ENCODE measurements around the gene MIPOL1. TPM values are rescaled to one million over a fixed set of nuclear protein-coding genes. Genes with fewer than 3 reads are reported as not detected.
A peak's percentile ranks its signal among the peaks of the same experiment; 100 is the strongest.

The MIPOL1 gene
- total and polyA plus RNA-seq, 2 of the 13 experiments (the other 11 are each of a cell fraction or from before 2014, with no cell fraction given): 8.6 to 34.2 TPM

DNA sequence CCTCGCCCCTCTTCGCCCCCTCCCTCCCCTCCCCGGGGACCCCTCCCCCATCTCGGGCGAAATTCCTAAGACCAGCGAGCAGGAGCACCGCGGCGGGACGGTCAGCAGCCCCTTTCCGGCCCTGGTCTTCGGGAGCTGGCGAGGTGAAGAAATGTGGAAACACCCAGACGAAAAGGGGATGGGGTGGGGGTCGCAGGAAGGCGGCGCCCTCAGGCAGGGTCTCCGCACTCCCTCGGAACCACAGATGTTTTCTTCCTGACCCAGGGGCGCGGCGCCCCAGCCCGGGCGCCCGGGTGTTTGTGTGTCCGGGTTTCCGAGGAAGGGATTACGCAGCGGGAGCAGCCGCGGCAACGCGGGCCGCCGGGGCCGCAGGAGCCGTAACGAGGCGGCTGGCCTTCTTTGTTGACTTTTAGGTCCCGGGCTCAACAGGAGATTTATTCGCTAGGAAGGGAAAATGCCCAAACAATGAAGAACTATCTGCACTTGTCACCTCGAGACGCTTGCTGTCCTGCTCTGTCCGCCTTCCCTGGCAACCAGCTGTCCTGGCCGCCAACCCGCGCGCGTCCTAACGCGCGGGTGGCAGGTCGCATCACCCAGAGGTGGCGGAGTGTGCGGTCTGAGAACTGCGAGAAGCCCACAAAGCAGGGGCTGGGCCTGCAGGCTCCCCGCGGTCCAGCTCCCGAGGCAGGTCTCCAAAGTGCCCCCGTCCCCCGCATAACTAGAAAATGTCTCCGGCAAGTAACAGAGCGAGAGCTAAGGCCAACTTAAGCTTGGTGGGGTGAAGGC is 390.3 kb downstream of the MIPOL1 start (continued):
- TF ChIP-seq FOSL1 (CRISPR knock-in tag; IDR thresholded peaks at IDR 0.05; ENCODE audit: borderline replicate concordance): peak; percentile 60; the same call in 1 of the 2 replicates
- TF ChIP-seq DMAP1 (CRISPR knock-in tag; IDR thresholded peaks at IDR 0.05): no peak; the same call in 1 of the 2 replicates
- TF ChIP-seq, protein P1, sequence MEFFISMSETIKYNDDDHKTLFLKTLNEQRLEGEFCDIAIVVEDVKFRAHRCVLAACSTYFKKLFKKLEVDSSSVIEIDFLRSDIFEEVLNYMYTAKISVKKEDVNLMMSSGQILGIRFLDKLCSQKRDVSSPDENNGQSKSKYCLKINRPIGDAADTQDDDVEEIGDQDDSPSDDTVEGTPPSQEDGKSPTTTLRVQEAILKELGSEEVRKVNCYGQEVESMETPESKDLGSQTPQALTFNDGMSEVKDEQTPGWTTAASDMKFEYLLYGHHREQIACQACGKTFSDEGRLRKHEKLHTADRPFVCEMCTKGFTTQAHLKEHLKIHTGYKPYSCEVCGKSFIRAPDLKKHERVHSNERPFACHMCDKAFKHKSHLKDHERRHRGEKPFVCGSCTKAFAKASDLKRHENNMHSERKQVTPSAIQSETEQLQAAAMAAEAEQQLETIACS (CRISPR knock-in tag; IDR thresholded peaks at IDR 0.05): no peak
- peak; percentile 27; the same call in 1 of the 2 replicates for TF ChIP-seq RFX5 (IDR thresholded peaks at IDR 0.05; ENCODE audit: low read depth, low read length)
- no peak; the same call in 1 of the 2 replicates for TF ChIP-seq SATB2 (CRISPR knock-in tag; IDR thresholded peaks at IDR 0.05)
- peak; percentile 85 for TF ChIP-seq NR1H2 (CRISPR knock-in tag; IDR thresholded peaks at IDR 0.05; ENCODE audit: borderline replicate concordance, low read depth)
- no peak for TF ChIP-seq JUN (CRISPR knock-in tag; IDR thresholded peaks at IDR 0.05)
- peak in 1 of 2 experiments; percentile 79; a peak in 2 of 4 replicates for TF ChIP-seq POLR2A (IDR thresholded peaks at IDR 0.05; ENCODE audit: insufficient read depth in 1 of 2, low read depth in 2 of 2, low read length in 2 of 2)
- TF ChIP-seq, protein P2, sequence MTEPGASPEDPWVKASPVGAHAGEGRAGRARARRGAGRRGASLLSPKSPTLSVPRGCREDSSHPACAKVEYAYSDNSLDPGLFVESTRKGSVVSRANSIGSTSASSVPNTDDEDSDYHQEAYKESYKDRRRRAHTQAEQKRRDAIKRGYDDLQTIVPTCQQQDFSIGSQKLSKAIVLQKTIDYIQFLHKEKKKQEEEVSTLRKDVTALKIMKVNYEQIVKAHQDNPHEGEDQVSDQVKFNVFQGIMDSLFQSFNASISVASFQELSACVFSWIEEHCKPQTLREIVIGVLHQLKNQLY (CRISPR knock-in tag; IDR thresholded peaks at IDR 0.05): peak; percentile 10; the same call in 1 of the 2 replicates
- TF ChIP-seq, protein P3, sequence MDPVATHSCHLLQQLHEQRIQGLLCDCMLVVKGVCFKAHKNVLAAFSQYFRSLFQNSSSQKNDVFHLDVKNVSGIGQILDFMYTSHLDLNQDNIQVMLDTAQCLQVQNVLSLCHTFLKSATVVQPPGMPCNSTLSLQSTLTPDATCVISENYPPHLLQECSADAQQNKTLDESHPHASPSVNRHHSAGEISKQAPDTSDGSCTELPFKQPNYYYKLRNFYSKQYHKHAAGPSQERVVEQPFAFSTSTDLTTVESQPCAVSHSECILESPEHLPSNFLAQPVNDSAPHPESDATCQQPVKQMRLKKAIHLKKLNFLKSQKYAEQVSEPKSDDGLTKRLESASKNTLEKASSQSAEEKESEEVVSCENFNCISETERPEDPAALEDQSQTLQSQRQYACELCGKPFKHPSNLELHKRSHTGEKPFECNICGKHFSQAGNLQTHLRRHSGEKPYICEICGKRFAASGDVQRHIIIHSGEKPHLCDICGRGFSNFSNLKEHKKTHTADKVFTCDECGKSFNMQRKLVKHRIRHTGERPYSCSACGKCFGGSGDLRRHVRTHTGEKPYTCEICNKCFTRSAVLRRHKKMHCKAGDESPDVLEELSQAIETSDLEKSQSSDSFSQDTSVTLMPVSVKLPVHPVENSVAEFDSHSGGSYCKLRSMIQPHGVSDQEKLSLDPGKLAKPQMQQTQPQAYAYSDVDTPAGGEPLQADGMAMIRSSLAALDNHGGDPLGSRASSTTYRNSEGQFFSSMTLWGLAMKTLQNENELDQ (CRISPR knock-in tag; IDR thresholded peaks at IDR 0.05; ENCODE audit: borderline replicate concordance): no peak
- no peak; the same call in 1 of the 2 replicates for TF ChIP-seq PAF1 (CRISPR knock-in tag; IDR thresholded peaks at IDR 0.05)
- peak; percentile 29; the same call in 1 of the 2 replicates for TF ChIP-seq STAG1 (CRISPR knock-in tag; IDR thresholded peaks at IDR 0.05)
- TF ChIP-seq ZNF253 (CRISPR knock-in tag; IDR thresholded peaks at IDR 0.05; ENCODE audit: borderline replicate concordance): no peak; the same call in 1 of the 2 replicates
- TF ChIP-seq MYNN (CRISPR knock-in tag; IDR thresholded peaks at IDR 0.05; ENCODE audit: low read depth): peak; percentile 85
- peak; percentile 88; the same call in 1 of the 2 replicates for TF ChIP-seq ZNF616 (CRISPR knock-in tag; IDR thresholded peaks at IDR 0.05; ENCODE audit: low read depth)
- TF ChIP-seq ZNF350 (CRISPR knock-in tag; IDR thresholded peaks at IDR 0.05; ENCODE audit: borderline replicate concordance, low read depth): peak; percentile 94
- TF ChIP-seq SNRNP70 (IDR thresholded peaks at IDR 0.05; ENCODE audit: low read depth, low read length): no peak
- no peak; the same call in 1 of the 2 replicates for TF ChIP-seq BCL6 (CRISPR knock-in tag; IDR thresholded peaks at IDR 0.05)
- TF ChIP-seq, protein P4, sequence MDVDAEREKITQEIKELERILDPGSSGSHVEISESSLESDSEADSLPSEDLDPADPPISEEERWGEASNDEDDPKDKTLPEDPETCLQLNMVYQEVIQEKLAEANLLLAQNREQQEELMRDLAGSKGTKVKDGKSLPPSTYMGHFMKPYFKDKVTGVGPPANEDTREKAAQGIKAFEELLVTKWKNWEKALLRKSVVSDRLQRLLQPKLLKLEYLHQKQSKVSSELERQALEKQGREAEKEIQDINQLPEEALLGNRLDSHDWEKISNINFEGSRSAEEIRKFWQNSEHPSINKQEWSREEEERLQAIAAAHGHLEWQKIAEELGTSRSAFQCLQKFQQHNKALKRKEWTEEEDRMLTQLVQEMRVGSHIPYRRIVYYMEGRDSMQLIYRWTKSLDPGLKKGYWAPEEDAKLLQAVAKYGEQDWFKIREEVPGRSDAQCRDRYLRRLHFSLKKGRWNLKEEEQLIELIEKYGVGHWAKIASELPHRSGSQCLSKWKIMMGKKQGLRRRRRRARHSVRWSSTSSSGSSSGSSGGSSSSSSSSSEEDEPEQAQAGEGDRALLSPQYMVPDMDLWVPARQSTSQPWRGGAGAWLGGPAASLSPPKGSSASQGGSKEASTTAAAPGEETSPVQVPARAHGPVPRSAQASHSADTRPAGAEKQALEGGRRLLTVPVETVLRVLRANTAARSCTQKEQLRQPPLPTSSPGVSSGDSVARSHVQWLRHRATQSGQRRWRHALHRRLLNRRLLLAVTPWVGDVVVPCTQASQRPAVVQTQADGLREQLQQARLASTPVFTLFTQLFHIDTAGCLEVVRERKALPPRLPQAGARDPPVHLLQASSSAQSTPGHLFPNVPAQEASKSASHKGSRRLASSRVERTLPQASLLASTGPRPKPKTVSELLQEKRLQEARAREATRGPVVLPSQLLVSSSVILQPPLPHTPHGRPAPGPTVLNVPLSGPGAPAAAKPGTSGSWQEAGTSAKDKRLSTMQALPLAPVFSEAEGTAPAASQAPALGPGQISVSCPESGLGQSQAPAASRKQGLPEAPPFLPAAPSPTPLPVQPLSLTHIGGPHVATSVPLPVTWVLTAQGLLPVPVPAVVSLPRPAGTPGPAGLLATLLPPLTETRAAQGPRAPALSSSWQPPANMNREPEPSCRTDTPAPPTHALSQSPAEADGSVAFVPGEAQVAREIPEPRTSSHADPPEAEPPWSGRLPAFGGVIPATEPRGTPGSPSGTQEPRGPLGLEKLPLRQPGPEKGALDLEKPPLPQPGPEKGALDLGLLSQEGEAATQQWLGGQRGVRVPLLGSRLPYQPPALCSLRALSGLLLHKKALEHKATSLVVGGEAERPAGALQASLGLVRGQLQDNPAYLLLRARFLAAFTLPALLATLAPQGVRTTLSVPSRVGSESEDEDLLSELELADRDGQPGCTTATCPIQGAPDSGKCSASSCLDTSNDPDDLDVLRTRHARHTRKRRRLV (CRISPR knock-in tag; IDR thresholded peaks at IDR 0.05): no peak
- no peak; the same call in 1 of the 2 replicates for TF ChIP-seq ZNF839 (CRISPR knock-in tag; IDR thresholded peaks at IDR 0.05; ENCODE audit: borderline replicate concordance)
